Right forelimb (tissue), 1 donor: Measurements from ENCODE around the gene SCAMP4.
"Not testable (repeated sequence)": the region's sequence is repeated elsewhere in the genome, so short reads cannot be mapped to it uniquely, and the experiment has no call there.

ENCODE experiments used
- DNase-seq: peaks from one replicate; pipeline ENCODE4 v3.0.0-alpha.2; 2018

The SCAMP4 gene

DNA sequence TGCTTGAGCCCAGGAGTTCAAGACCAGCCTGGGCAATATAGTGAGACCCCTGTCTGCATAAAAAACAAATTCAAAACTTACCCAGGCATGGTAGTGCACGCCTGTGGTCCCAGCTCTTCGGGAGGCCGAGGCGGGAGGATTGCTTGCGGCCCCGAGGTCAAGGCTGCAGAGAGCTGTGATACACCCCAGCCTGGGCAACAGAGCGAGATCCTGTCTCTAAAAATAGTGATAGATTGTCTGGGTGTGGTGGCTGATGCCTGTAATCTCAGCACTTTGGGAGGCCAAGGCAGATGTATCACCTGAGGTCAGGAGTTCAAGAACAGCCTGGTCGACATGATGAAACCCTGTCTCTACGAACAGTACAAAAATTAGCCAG lies 37.9 kb upstream of the SCAMP4 start:
- DNase-seq, result no peak

DNA sequence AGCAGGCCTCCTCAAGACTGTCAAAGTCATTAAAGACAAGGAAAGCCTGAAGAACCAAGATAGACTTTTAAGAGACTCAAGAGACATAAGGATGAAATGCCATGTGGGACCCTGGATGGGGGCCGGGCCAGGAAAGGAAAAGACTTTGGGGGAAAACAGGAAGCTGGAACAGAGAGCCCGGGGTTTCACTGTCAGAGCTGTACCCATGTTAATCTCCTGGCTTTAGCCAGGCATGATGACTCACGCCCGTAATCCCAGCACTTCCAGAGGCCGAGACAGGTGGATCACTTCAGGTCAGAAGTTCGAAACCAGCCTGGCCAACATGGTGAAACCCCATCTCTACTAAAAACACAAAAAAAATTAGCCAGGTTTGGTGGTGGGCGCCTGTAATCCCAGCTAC lies 36.2 kb upstream of the SCAMP4 start:
- DNase-seq, result no peak

DNA sequence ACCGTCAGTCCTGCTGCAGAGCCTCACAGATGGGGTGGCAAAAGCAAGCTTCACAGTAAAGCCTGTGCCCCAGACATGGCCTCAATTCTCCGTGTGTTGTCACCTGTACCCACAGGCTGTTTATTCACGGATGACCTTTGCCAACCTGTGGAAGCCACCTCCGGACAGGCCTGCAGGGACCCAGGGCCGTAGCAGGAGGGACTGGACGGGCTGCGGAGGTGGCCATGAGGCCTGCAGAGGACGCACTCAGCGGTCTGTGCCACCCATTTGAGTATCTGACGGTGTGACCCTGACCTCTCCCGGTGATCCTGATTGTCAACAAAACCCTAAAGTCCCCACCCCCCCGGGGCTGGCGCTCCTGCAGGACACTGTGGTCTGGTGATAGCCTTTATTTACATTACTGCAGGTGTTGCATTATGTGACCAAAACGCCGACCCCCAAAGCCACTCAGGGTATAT lies 34.0 kb upstream of the SCAMP4 start:
- DNase-seq, result no peak

DNA sequence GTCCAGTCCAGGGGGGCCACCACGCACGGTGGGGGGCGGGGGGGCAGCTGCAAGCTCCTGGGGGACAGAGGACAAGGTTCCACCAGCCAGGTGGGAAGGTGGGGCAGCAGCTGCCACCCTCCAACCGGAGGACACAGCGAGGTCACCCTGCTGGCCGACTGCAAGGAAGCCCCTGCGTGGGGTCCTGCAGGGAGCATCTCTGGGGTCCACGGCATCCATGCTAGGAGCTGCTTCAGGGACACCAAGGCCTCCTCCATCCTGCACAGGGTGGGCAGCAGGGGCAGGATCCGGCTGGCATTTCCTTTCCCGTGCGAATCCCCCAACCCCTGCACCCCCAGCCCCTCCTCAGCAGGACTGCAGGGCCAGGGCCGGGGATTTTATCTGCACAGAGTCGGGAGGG lies 33.6 kb upstream of the SCAMP4 start:
- no peak for DNase-seq

DNA sequence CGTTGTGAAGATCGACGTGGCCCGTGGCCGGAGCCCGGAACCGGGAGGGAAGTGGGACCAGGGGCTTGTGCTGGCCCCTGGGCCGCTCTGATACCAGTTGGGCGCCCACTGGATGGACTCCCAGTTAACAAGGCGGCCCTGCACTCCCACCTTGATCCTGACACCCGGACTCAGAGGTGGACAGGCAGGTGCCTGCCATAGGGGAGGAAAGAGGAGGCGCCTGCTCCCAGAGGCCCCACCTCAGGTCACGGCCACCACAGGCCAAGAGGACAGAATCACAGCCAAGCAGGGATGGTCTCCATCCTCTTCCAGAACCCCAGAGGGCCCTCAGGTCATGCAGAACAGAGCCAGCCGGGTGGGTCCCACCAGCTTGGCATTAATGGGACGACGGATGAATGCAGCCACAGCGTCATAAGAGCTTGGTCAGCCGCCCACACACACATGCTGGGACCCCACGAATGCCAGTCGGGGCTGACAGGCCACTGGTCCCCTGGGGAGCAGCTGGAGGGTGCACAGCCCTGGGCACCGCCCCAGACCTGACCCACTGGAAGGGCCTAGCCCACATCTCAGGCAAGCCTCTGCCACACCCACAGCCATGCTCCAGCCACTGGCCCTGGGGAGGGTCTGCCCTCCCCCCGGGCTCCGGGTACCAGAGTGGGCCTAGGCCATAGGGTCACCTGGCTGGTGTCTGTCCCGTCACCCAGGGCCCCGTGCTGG lies 32.2 kb upstream of the SCAMP4 start:
- no peak for DNase-seq

GRCh38 chr19:1873524-1874473 lies 31.4 kb upstream of the SCAMP4 start:
- DNase-seq, result no peak

GRCh38 chr19:1874554-1875185 lies 30.5 kb upstream of the SCAMP4 start:
- DNase-seq, result no peak

- not testable (repeated sequence) for DNase-seq
Measured at GRCh38 chr19:1875265-1875645, 29.9 kb upstream of the SCAMP4 start.

DNA sequence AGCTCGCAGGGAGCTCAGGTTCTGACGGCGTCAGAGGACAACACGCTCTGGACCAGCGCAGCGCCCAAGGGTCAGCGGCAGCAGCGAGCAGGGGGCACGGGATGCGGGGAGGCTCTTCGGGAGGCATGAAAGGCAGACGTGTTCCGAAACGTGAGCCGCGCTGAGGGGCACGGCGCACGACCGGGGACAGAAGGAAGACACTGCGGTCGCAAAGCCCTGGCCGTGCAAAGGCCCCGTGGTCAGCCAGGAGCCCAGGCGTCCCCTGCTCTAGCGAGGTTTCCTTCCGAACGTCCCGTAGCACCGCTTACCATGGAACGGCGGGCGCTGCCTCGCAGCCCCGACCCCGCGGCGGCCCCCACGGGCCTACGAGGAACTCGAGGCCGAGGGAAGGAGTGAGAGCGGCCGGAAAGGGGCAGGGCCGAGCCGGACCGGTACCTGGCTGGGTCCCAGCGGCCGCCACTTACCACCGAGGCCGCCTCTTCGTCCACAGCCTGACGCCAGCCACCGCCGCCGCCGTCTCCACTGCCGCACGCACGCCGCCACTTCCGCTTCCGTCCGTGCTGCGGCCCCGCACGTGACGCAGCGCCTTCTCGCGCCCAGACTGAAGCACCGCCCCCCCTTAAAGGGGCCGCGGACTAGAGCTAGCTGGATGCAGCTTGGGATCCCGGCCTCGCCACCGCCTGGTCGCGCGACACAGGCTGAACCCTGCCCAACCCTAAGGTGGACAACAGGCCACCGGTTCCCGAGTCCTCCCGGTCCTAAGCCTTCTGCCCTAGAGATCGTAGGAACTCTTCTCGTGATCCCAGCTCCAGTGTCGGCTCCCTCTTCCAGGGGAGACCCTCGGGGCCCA lies 29.3 kb upstream of the SCAMP4 start:
- peak; percentile 91 for DNase-seq

- DNase-seq, result peak; percentile 56
Measured at GRCh38 chr19:1876496-1877279, 28.5 kb upstream of the SCAMP4 start.

DNA sequence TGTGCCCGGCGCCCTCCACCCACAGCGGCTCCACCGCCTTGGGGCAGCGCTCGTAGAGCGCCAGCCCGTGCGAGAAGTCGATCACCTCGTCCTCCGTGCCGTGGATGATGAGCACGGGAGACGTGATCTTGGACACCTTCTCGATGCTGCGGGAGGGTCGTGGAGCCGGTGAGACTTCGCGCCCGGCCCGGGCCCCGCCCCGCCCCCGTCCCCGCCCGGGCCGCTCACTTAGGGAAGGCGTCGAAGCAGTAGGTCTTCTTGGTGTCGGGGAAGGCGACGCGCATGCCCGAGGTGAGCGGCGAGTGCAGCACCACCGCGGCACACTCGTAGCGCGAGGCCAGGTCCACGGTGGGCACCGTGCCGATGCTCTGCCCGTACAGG lies 27.9 kb upstream of the SCAMP4 start:
- not testable (repeated sequence) for DNase-seq

DNA sequence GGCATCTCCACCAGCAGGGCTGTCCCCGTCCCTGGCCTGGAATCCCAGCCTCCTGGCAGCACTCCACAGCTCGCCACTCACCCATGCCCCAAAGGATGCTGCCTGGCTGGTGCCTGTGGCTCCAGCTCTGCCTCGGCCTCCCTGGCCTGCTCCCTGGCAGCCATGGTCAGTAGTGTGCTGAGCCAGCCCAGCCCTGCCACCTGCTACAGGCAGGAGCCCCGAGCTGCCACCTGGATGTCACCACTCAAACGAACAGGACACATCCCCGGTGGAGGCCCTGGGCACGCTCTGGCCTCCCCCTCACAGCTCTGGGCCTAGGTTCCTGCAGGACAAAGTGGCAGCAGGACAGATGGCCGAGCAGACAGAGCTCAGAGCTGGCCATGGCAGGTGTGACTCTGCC lies 26.6 kb upstream of the SCAMP4 start:
- DNase-seq, result not testable (repeated sequence)

DNA sequence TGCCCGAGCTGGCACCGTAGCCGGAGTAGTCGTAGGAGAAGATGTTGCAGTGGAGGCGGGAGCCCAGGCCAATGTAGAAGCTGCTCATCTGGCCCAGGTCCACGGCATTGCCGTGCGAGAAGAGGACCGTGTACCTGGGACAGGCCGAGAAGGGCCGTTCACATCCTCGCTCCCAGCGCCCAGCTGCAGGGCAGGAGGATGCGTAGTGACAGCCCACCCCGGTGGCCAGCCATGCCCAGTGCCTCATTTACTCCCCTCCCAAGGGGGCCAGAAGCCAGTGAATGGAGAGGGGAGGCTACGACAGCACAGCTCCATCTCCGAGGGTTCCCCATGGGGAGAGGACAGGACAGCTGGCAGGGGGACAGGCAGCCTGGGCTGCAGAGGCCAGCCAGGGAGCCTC lies 25.2 kb upstream of the SCAMP4 start:
- not testable (repeated sequence) for DNase-seq

DNA sequence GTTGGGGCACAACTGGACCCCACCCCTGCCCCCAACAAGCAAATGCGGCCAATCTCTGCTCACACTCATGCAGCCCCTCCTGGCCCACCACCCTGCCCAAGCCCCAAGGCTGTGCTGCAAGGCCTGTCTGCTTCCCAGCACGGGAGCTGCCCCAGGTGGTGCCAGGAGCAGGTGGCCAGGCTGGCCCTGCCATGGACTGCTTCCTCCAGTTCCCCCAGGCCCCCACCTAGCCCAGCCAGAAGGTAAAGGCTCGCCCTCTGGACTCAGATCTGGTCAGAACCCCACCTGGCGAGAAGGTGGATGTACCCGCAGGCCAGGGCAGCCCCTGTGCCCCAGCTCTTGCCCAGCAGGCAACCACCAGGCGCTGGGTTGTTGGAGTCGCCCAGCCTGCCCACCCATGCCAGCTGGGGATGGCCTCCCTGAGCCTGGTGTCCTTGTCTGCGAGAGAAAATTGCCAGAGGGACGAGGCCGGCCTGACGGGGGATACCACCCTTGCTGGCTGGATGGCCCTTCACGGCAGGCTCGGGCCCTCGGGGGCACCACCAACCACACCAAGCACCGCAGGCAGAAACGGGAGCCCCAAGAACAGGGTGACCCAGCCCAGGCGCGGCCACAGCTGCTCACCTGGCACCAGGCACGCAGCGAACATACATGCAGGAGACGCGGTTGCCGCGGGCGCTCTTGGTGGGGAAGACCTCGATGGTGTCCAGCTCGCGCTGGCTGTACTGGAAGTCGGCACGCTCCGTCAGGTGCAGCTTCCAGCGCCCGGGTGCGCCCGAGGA lies 24.4 kb upstream of the SCAMP4 start:
- DNase-seq, result no peak

DNA sequence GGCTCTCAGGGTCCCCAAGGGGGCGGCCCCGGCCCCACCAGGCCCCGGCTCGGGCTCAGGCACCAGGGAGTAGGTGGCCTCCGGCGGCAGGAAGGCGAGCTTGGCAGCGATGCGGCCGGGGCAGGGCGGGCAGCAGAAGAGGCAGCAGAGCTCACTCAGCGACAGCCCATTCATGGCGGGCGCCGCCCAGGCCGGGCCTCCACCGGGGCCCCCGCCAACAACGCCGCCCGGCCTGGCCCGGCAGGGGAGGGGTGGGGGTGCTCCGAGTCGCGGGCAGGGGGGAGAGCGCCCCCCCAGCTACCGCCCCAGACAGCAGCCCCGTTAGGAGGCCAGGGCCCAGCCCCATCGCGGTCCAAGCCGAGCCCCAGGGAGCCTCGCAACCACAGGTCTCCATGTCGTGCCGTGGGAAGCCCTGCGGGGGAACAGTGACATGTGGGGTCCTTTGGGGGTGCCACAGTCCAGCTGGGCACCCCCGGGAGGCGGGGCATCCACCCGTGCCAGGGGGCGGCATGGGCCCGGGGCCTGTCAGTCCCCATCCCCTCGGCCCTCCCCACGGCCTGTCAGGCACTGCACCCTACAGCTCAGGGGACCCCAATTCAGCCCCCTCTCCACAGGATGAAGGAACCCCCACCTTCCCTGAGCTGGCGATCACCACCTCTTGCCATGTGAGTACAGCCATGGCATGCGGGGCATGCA lies 23.7 kb upstream of the SCAMP4 start:
- not testable (repeated sequence) for DNase-seq

- DNase-seq, result no peak
Measured at GRCh38 chr19:1882089-1882785, 23.0 kb upstream of the SCAMP4 start.

GRCh38 chr19:1882786-1883692 lies 22.2 kb upstream of the SCAMP4 start:
- DNase-seq, result no peak

GRCh38 chr19:1883784-1884183 lies 21.4 kb upstream of the SCAMP4 start:
- DNase-seq, result no peak
